Measurements from ENCODE around the gene SAP30L.

SAP30L gene

DNA sequence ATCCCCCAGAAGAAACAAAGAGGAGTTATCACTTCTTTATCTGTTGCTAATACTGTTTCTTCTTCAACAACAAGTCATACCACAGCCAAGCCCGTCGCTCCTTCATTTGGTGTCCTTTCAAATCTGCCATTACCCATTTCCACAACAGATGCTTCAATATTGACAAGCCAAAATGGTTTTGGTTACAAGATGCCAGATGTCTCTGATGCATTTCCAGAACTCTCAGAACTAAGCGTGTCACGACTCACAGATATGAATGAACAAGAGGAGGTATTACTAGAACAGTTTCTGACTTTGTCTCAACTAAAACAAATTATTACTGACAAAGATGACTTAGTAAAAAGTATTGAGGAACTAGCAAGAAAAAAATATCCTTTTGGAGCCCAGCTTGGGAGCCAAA is 48.2 kb downstream of the SAP30L start:
- ChIA-PET CTCF (interaction anchor here (1.3 to 2.1 kb wide), 3 partner anchors 9 to 27 kb away, joined by 3 to 8 read pairs (median 3); no protein-coding TSS in a partner anchor), POLR2A (no interaction called here)
- H3K4me3 ChIP-seq (ENCODE audit: low read depth, low read length) = no peak overlapping the region
- no peak for DNase-seq (ENCODE audit: low read depth, low spot score)
- no peak for TF ChIP-seq CTCF (IDR thresholded peaks at IDR 0.05; ENCODE audit: insufficient read depth, low read length, missing control alignments)

GRCh38 chr5:154498591-154498990 is 52.8 kb downstream of the SAP30L start:
- H3K4me3 ChIP-seq (ENCODE audit: low read depth, low read length) = no peak overlapping the region
- no peak for DNase-seq (ENCODE audit: low read depth, low spot score)
- ChIA-PET CTCF (no interaction called here), POLR2A (no interaction called here)
- TF ChIP-seq CTCF (IDR thresholded peaks at IDR 0.05; ENCODE audit: insufficient read depth, low read length, missing control alignments) = no peak

GRCh38 chr5:154498994-154499393 is 53.2 kb downstream of the SAP30L start:
- no peak for TF ChIP-seq CTCF (IDR thresholded peaks at IDR 0.05; ENCODE audit: insufficient read depth, low read length, missing control alignments)
- DNase-seq (ENCODE audit: low read depth, low spot score) = no peak
- H3K4me3 ChIP-seq (ENCODE audit: low read depth, low read length) = no peak overlapping the region
- POLR2A ChIA-PET = no interaction called here
- CTCF ChIA-PET = interaction anchor here (2.5 kb wide), 1 partner anchor 21 kb away, joined by 10 read pairs; no protein-coding TSS in a partner anchor

GRCh38 chr5:154501566-154501965 is 55.8 kb downstream of the SAP30L start:
- TF ChIP-seq CTCF (IDR thresholded peaks at IDR 0.05; ENCODE audit: insufficient read depth, low read length, missing control alignments) = no peak
- POLR2A ChIA-PET = no interaction called here
- DNase-seq (ENCODE audit: low read depth, low spot score) = no peak
- CTCF ChIA-PET = interaction anchor here (2.9 kb wide), 1 partner anchor 19 kb away, joined by 15 read pairs; no protein-coding TSS in a partner anchor
- no peak overlapping the region for H3K4me3 ChIP-seq (ENCODE audit: low read depth, low read length)

DNA sequence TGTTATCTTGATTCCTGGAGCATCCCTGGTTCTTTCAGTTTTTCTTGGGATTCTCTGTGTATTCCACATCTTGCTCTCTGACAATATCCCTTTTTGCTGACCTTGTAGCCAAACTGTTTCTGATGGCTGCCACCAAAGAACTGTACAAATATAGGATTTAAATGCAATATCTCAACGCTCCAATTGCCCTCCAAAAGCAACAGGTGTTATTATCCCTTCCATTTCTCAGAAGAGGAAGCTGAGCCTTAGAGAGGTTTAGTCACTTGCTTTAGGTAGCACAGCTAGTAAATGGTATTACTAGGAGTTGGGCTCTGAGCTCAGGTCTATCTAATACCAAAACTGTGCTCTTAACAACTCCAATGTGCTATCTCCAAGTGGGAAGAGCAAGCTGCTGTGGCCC is 56.4 kb downstream of the SAP30L start:
- CTCF ChIA-PET = interaction anchor here (2.9 kb wide), 1 partner anchor 19 kb away, joined by 15 read pairs; no protein-coding TSS in a partner anchor
- no peak for TF ChIP-seq CTCF (IDR thresholded peaks at IDR 0.05; ENCODE audit: insufficient read depth, low read length, missing control alignments)
- DNase-seq (ENCODE audit: low read depth, low spot score) = no peak
- no peak overlapping the region for H3K4me3 ChIP-seq (ENCODE audit: low read depth, low read length)
- POLR2A ChIA-PET = no interaction called here

- TF ChIP-seq CTCF (IDR thresholded peaks at IDR 0.05; ENCODE audit: insufficient read depth, low read length, missing control alignments) = no peak
- DNase-seq (ENCODE audit: low read depth, low spot score) = no peak
- ChIA-PET POLR2A (no interaction called here), CTCF (interaction anchor here (1.3 to 2.9 kb wide), 2 partner anchors 17 to 35 kb away, joined by 7 to 15 read pairs; no protein-coding TSS in a partner anchor)
- no peak overlapping the region for H3K4me3 ChIP-seq (ENCODE audit: low read depth, low read length)
Observed at GRCh38 chr5:154503698-154504039, 57.9 kb downstream of the SAP30L start.

Measured in AG04449 (cell line).